Measurements from ENCODE around the gene FXR2.
"Not testable (repeated sequence)": the region's sequence is repeated elsewhere in the genome, so short reads cannot be mapped to it uniquely, and the experiment has no call there.

Gene FXR2

DNA sequence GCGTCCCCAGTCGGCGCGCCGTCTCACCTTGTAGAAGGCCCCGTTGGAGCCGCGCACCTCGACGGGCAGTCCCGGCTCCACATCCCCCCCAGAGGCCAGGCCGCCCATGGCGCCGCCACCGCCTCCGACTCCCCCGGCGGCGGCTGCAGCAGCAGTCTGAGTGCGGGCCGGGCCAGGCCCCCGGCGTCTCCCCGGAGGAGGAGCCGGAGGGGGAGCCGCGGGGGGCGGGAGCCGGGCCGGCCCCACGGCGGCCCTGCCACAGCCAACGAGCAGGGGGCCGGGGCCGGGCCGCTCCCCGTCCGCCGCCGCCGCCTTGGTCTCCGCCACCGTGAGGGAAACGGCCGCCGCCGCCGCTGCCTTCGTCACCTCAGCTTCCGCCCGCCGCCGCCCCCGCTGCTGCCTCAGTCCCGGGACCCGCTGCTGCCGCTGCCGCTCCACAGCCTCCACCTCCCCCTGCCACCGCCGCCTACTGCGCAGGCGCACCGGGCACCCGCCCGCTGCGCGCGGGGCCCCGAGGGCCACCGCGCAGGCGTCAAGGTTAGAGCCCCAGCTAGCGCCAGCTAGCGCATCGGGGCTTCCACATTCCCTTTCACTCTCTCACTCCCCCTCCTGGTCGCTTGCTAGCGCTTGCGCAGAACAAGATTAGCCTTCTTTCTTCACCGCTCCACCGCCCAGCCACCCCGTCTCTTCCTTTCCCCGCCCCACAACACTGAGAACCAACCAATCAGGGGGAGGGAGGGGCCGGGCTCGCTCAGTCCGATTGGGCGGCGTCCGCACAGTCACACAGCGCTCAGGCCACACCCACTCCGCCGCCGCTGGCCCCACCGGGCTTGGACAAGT lies at the start of gene FXR2:
TSS of gene FXR2 (minus strand) at position 473 of the 840 bp plus-strand sequence. CDS start at position 108, 365 bp downstream.
- in situ Hi-C loops (cut with HindIII; ENCODE audit: low pct_unique_long_range_greater_than_20kb, low sequenced_read_pairs): no loop called here
- peak; percentile 96 to 99 for DNase-seq (ENCODE audit: low read depth in 1 of 2, low spot score in 1 of 2)
- no peak for TF ChIP-seq JUND (IDR thresholded peaks at IDR 0.05; ENCODE audit: low read depth)

GRCh38 chr17:7656958-7657609 lies 42.4 kb upstream of the FXR2 start:
- no peak for DNase-seq (ENCODE audit: low read depth in 1 of 2, low spot score in 1 of 2)
- in situ Hi-C loops (cut with HindIII; ENCODE audit: low pct_unique_long_range_greater_than_20kb, low sequenced_read_pairs): no loop called here

DNA sequence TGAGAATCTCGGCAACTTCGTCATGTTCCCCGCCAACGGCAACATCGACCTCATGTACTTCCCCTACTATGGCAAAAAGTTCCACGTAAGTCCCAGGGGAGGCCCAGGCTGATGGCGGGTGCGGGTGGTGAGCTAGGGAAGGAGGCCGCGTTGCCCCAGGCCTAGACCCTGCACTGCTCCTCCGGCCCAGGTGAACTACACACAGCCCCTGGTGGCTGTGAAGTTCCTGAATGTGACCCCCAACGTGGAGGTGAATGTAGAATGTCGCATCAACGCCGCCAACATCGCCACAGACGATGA lies 40.8 kb upstream of the FXR2 start:
- in situ Hi-C loops (cut with HindIII; ENCODE audit: low pct_unique_long_range_greater_than_20kb, low sequenced_read_pairs): no loop called here
- TF ChIP-seq JUND (IDR thresholded peaks at IDR 0.05; ENCODE audit: low read depth): no peak
- no peak for DNase-seq (ENCODE audit: low read depth in 1 of 2, low spot score in 1 of 2)

More at GRCh38 chr17:7656958-7657609, 42.4 kb upstream of the FXR2 start:
- TF ChIP-seq JUND (IDR thresholded peaks at IDR 0.05; ENCODE audit: low read depth): no peak

- TF ChIP-seq JUND (IDR thresholded peaks at IDR 0.05; ENCODE audit: low read depth): no peak
- in situ Hi-C loops (cut with HindIII; ENCODE audit: low pct_unique_long_range_greater_than_20kb, low sequenced_read_pairs): no loop called here
- DNase-seq (ENCODE audit: low read depth in 1 of 2, low spot score in 1 of 2): no peak
These were observed 40.3 kb upstream of the FXR2 start for GRCh38 chr17:7654832-7655540.

GRCh38 chr17:7652388-7653356 lies 38.0 kb upstream of the FXR2 start:
- in situ Hi-C loops (cut with HindIII; ENCODE audit: low pct_unique_long_range_greater_than_20kb, low sequenced_read_pairs): no loop called here
- TF ChIP-seq JUND (IDR thresholded peaks at IDR 0.05; ENCODE audit: low read depth): no peak
- DNase-seq (ENCODE audit: low read depth in 1 of 2, low spot score in 1 of 2): no peak

- no peak for DNase-seq (ENCODE audit: low read depth in 1 of 2, low spot score in 1 of 2)
- TF ChIP-seq JUND (IDR thresholded peaks at IDR 0.05; ENCODE audit: low read depth): no peak
- in situ Hi-C loops (cut with HindIII; ENCODE audit: low pct_unique_long_range_greater_than_20kb, low sequenced_read_pairs): no loop called here
These were observed 37.1 kb upstream of the FXR2 start for GRCh38 chr17:7651665-7652387.

- TF ChIP-seq JUND (IDR thresholded peaks at IDR 0.05; ENCODE audit: low read depth): no peak
- in situ Hi-C loops (cut with HindIII; ENCODE audit: low pct_unique_long_range_greater_than_20kb, low sequenced_read_pairs): no loop called here
- DNase-seq (ENCODE audit: low read depth in 1 of 2, low spot score in 1 of 2): no peak
These were observed 36.5 kb upstream of the FXR2 start for GRCh38 chr17:7651097-7651664.

DNA sequence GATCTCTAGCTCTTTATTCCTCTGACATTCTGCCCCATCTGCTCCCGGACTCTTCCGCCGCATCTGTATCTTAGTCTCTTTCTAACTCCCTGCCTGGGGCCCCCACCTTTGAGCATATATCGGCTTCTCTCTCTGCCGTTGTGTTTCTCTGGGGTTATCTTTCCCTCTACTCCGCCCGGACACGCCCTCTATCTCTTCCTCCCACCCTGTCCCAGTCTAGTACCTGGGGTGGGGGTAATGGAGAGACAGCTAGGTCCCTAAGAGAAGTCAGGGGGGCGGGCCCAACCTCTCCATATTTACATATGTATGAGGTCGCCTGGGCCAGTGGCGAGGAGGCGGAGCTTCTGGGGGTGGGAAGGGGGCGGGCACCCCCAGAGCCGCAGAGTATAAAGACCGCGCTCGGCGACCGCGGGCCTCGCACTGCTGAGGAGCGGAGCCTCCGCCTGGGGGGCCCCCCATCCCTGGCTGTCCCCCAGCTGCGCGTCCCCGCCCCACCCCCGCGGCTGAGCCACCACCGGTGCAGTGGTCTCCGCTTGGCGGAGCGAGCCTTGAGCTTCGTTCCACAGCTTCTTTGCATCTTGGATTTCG lies 35.9 kb upstream of the FXR2 start, which contains the start of gene ATP1B2:
TSS of gene ATP1B2 (plus strand) at position 418 of the 588 bp plus-strand sequence. CDS start 593 bp downstream, outside the sequence.
- DNase-seq (ENCODE audit: low read depth in 1 of 2, low spot score in 1 of 2): peak; percentile 68
- TF ChIP-seq JUND (IDR thresholded peaks at IDR 0.05; ENCODE audit: low read depth): no peak
- in situ Hi-C loops (cut with HindIII; ENCODE audit: low pct_unique_long_range_greater_than_20kb, low sequenced_read_pairs): no loop called here

DNA sequence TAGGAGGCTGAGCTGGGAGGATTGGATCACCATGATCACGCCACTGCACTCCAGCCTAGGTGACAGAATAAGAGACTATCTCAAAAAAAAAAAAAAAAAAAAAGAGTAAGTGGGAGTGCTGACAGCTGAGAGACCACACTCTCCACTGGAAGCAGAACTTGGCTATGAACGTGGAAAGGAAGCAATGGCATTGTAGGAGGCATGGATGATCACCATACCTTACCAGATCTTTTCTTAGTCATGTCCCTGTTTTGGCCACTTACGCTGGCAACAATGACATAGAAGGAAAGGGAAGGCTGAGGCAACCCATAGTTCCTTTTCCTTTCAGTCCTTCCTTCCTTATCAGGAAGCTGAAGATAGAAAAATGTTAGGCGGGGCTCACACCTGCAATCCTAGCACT lies 32.3 kb upstream of the FXR2 start:
- TF ChIP-seq JUND (IDR thresholded peaks at IDR 0.05; ENCODE audit: low read depth): no peak
- in situ Hi-C loops (cut with HindIII; ENCODE audit: low pct_unique_long_range_greater_than_20kb, low sequenced_read_pairs): no loop called here
- DNase-seq (ENCODE audit: low read depth in 1 of 2, low spot score in 1 of 2): no peak

DNA sequence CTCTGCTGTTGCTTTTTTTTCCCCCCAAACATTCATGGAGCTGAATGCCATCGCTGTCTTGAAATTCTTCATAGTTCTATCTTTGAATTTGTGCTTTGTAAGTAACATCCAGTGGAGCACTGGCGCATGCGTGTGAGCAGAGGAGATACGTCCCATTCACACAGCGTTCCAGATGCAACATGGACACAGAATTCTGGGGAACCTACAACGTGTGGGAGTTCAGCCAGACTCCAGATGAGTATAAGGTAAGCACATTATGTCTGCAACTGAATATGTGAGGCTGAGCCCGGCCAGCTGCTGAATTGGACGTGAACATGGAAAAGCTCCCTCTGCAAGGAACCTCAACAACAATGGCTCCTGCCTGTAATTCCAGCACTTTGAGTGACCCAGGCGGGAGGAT lies 31.8 kb upstream of the FXR2 start:
- in situ Hi-C loops (cut with HindIII; ENCODE audit: low pct_unique_long_range_greater_than_20kb, low sequenced_read_pairs): no loop called here
- TF ChIP-seq JUND (IDR thresholded peaks at IDR 0.05; ENCODE audit: low read depth): no peak

GRCh38 chr17:7644775-7645174 lies 30.1 kb upstream of the FXR2 start:
- in situ Hi-C loops (cut with HindIII; ENCODE audit: low pct_unique_long_range_greater_than_20kb, low sequenced_read_pairs): no loop called here
- DNase-seq (ENCODE audit: low read depth in 1 of 2, low spot score in 1 of 2): no peak
- no peak for TF ChIP-seq JUND (IDR thresholded peaks at IDR 0.05; ENCODE audit: low read depth)

More for the DNA sequence above, 31.8 kb upstream of the FXR2 start:
- no peak for DNase-seq (ENCODE audit: low read depth in 1 of 2, low spot score in 1 of 2)

DNA sequence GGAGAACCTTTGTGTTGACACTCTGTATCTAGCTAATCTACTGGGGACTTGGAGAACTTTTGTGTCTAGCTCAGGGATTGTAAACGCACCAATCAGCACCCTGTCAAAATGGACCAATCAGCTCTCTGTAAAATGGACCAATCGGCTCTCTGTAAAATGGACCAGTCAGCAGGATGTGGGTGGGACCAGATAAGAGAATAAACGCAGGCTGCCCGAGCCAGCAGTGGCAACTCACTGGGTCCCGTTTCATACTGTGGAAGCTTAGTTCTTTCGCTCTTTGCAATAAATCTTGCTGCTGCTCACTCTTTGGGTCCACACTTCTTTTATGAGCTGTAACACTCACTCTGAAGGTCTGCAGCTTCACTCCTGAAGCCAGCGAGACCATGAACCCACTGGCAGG lies 26.9 kb upstream of the FXR2 start:
- in situ Hi-C loops (cut with HindIII; ENCODE audit: low pct_unique_long_range_greater_than_20kb, low sequenced_read_pairs): not testable (repeated sequence)

More for the DNA sequence above, 26.9 kb upstream of the FXR2 start:
- not testable (repeated sequence) for DNase-seq (ENCODE audit: low read depth in 1 of 2, low spot score in 1 of 2)
